Neuronal stem cell (in vitro differentiated cells): ENCODE data around the gene HSD11B1L.

ENCODE experiments used
- DNase-seq: peaks from one replicate; pipeline ENCODE4 v3.0.0-alpha.2; 2013; ENCODE audit warnings: low spot score
- H2AFZ ChIP-seq: one replicate; pipeline ENCODE4 v1.6.1; 2013; ENCODE audit warnings: mild to moderate bottlenecking, low read length, inconsistent platforms
- H2AK5ac ChIP-seq: 2 replicates; pipeline ENCODE4 v1.6.1; 2013; ENCODE audit warnings: low read depth, mild to moderate bottlenecking, inconsistent platforms, low read length, moderate library complexity, mixed read lengths
- H2BK120ac ChIP-seq: 2 replicates; pipeline ENCODE4 v1.6.1; 2013; ENCODE audit warnings: low read depth, mild to moderate bottlenecking, inconsistent platforms, low read length, moderate library complexity, mixed read lengths
- H2BK12ac ChIP-seq: one replicate; pipeline ENCODE4 v1.6.1; 2013; ENCODE audit warnings: low read length, inconsistent platforms
- H2BK15ac ChIP-seq: 2 replicates; pipeline ENCODE4 v1.6.1; 2013; ENCODE audit warnings: mild to moderate bottlenecking, low read length, inconsistent platforms, mixed read lengths
- H2BK5ac ChIP-seq: one replicate; pipeline ENCODE4 v1.6.1; 2013; ENCODE audit warnings: inconsistent platforms, mild to moderate bottlenecking, low read length, moderate library complexity
- H3K14ac ChIP-seq: one replicate; pipeline ENCODE4 v1.6.1; 2013; ENCODE audit warnings: low read length, inconsistent platforms
- H3K18ac ChIP-seq: 2 replicates; pipeline ENCODE4 v1.6.1; 2013; ENCODE audit warnings: low read length, inconsistent platforms
- H3K23ac ChIP-seq: 2 replicates; pipeline ENCODE4 v1.6.1; 2013; ENCODE audit warnings: low read depth, mild to moderate bottlenecking, mixed read lengths, low read length, inconsistent platforms; ENCODE audit not compliant: poor library complexity
- H3K27ac ChIP-seq: replicated peaks from 3 replicates; pipeline ENCODE4 v1.5.1; 2013; ENCODE audit warnings: low read length, inconsistent platforms
- H3K27me3 ChIP-seq, 3 experiments: 2 replicates each; pipeline ENCODE4 v1.6.1; 2013; ENCODE audit warnings: low read length in 3 of 3, mild to moderate bottlenecking in 2 of 3, inconsistent platforms in 1 of 3, low read depth in 1 of 3, mixed read lengths in 1 of 3, moderate library complexity in 1 of 3; ENCODE audit not compliant: control insufficient read depth in 3 of 3, insufficient read depth in 3 of 3
- H3K36me3 ChIP-seq, 2 donors: replicated peaks in 1 of 2; 2 replicates each; pipeline ENCODE4 v1.6.1; 2013; ENCODE audit warnings: low read length in 2 of 2; ENCODE audit not compliant: control insufficient read depth in 2 of 2, insufficient read depth in 2 of 2
- H3K4ac ChIP-seq: 2 replicates; pipeline ENCODE4 v1.6.1; 2013; ENCODE audit warnings: inconsistent platforms, mild to moderate bottlenecking, low read length, moderate library complexity
- H3K4me1 ChIP-seq, 2 donors: 1 replicate in 1 of 2; 2 replicates in 1 of 2; pipeline ENCODE4 v1.6.1; 2013; ENCODE audit warnings: low read length in 2 of 2, low read depth in 1 of 2; ENCODE audit not compliant: control insufficient read depth in 2 of 2, insufficient read depth in 1 of 2
- H3K4me2 ChIP-seq: one replicate; pipeline ENCODE4 v1.6.1; 2013; ENCODE audit warnings: mild to moderate bottlenecking, low read length, inconsistent platforms; ENCODE audit not compliant: insufficient read depth, poor library complexity, severe bottlenecking
- H3K4me3 ChIP-seq, 2 donors: 2 replicates each; pipeline ENCODE4 v1.5.1; 2013; ENCODE audit warnings: low read length in 2 of 2, mild to moderate bottlenecking in 2 of 2, inconsistent platforms in 1 of 2, moderate library complexity in 1 of 2
- H3K79me1 ChIP-seq: one replicate; pipeline ENCODE4 v1.6.1; 2013; ENCODE audit warnings: low read depth, mild to moderate bottlenecking, inconsistent platforms, low read length, moderate library complexity
- H3K9ac ChIP-seq: one replicate; pipeline ENCODE4 v1.6.1; 2013; ENCODE audit warnings: mild to moderate bottlenecking, low read depth, low read length, inconsistent platforms; ENCODE audit not compliant: poor library complexity
- H3K9me3 ChIP-seq, 2 donors: replicated peaks in 1 of 2; 2 replicates each; pipeline versions ENCODE3 to v1.6.1; 2013; ENCODE audit warnings: low read length in 2 of 2, mild to moderate bottlenecking in 2 of 2, inconsistent platforms in 1 of 2, low read depth in 1 of 2, mixed read lengths in 1 of 2, moderate library complexity in 1 of 2; ENCODE audit not compliant: control insufficient read depth in 2 of 2, insufficient read depth in 1 of 2
- H4K8ac ChIP-seq: one replicate; pipeline ENCODE4 v1.6.1; 2013; ENCODE audit warnings: low read depth, mild to moderate bottlenecking, inconsistent platforms, low read length, moderate library complexity
- H4K91ac ChIP-seq: one replicate; pipeline ENCODE4 v1.6.1; 2013; ENCODE audit warnings: low read length, low read depth, mild to moderate bottlenecking, inconsistent platforms; ENCODE audit not compliant: poor library complexity
- WGBS, 2 donors: extraction: QIAGEN DNeasy Blood & Tissue Kit; methylation state at CpG; one replicate each; pipeline ENCODE4 v1.1.7; 2013; ENCODE audit warnings: missing lambda C conversion rate in 2 of 2, mixed read lengths in 1 of 2; ENCODE audit not compliant: insufficient read length in 2 of 2, insufficient replicate concordance in 1 of 2; ENCODE audit errors: extremely low coverage in 2 of 2; 5-methylcytosine and 5-hydroxymethylcytosine counted together

Gene HSD11B1L

DNA sequence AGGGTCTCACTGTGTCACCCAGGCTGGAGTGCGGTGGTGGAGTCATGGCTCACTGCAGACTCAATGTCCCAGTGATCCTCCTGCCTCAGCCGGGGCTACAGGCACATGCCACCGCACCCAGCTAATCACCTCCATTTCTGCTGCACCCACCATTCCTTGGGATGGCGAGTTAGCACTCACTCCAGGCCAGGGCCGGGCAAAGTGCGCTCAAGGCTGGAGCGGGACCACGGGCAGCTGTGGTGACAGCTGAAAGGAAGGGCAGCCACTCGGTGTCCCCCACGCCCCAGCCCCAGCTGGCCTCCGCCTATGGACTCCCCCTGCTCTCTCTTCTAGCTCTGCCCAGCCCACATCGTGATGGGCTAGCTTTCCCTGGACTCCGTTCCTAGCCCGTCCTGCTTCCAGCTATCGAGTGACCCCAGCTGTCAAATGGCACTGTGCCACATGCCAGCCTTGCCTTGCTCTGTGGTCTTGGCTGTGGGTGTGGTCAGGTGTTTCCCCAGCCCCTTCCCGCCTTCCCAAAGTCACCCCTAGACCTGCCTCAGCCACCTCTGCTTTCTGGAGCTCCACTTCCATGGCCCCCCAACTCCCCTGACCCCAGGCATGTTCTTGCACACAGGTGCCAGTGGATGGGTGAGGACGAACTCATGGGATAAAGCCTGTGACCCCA is 4.6 kb upstream of the HSD11B1L start:
- H3K9me3 ChIP-seq = peaks cover 0 to 1% of the 10 kb centered on the region in 2 donors
- H3K27ac ChIP-seq = no peak overlapping the region
- no peak overlapping the region for H3K23ac ChIP-seq
- H2AK5ac ChIP-seq = no peak overlapping the region
- no peaks in the 10 kb centered on the region for H3K27me3 ChIP-seq
- no CpG with 5 or more reads among the region's 17 CpGs for WGBS, 2 donors
- H4K8ac ChIP-seq = peak overlapping the region; percentile 89
- no peak overlapping the region for H3K4me3 ChIP-seq
- peaks cover 14% of the 10 kb centered on the region for H3K79me1 ChIP-seq
- no peak overlapping the region for H2BK120ac ChIP-seq
- no peak overlapping the region for H2BK15ac ChIP-seq
- no peak for DNase-seq
- H3K4ac ChIP-seq = no peak overlapping the region
- peaks cover 8 to 30% of the 10 kb centered on the region in 2 donors for H3K36me3 ChIP-seq
- no peak overlapping the region for H3K18ac ChIP-seq
- no peak overlapping the region for H4K91ac ChIP-seq
- no peak overlapping the region for H2BK5ac ChIP-seq
- no peak overlapping the region for H3K4me2 ChIP-seq
- H3K9ac ChIP-seq = peak overlapping the region; percentile 44
- peaks cover 8 to 10% of the 10 kb centered on the region in 2 donors for H3K4me1 ChIP-seq
- H3K14ac ChIP-seq = no peak overlapping the region
- H2BK12ac ChIP-seq = no peak overlapping the region
- H2AFZ ChIP-seq = no peak overlapping the region

DNA sequence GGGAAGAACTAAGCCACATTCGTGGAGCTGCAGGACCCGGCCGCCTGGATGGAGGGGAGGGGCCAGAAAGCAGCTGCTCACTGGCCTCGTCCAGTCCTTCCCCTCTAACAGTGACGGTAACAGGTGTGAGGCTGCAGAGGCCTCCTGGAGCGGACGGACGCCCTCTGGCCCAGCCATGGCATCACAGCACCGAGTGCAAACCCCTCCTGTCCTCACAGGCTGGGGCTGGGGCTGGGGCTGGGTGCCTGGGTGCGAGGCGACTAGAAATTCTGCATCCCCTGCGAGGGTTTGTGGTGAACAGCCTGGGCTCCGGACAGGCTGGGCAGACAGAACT is 4.1 kb upstream of the HSD11B1L start:
- Histone ChIP-seq H3K36me3 (peaks cover 6 to 25% of the 10 kb centered on the region in 2 donors), H3K23ac (peak overlapping the region; percentile 65), H3K27me3 (no peaks in the 10 kb centered on the region), H3K18ac (no peak overlapping the region), H2BK12ac (no peak overlapping the region), H2BK5ac (peak overlapping the region; percentile 75), H3K9ac (peak overlapping the region; percentile 44), H2BK120ac (no peak overlapping the region), H3K4me3 (no peak overlapping the region), H3K4me2 (no peak overlapping the region), H2BK15ac (no peak overlapping the region), H3K79me1 (peaks cover 17% of the 10 kb centered on the region), H3K9me3 (peaks cover 0 to 1% of the 10 kb centered on the region in 2 donors), H3K27ac (no peak overlapping the region), H2AFZ (no peak overlapping the region), H4K91ac (no peak overlapping the region), H4K8ac (no peak overlapping the region), H3K4me1 (peaks cover 10 to 15% of the 10 kb centered on the region in 2 donors), H2AK5ac (no peak overlapping the region), H3K4ac (no peak overlapping the region), H3K14ac (no peak overlapping the region)
- DNase-seq = no peak
- WGBS, 2 donors = no CpG with 5 or more reads among the region's 13 CpGs

DNA sequence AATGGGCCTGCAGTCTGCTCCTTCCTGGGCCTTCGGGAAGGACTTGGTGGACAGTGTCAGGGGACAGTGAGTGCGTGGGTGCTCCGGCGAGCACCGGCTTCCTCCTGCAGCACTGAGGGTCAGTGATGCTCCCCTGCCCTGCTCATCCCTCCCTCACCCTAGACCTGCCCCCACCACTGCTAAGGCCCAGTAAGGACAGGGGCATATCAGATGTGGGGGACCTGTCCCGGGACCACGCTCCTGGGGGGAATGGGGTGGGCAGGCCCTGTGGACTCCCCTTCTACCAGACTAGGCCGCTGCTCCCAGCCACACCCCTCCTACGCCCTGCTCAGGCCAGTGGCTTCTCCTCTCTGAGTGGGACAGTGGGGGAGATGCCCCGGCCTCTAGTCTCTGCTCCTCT is 3.7 kb upstream of the HSD11B1L start:
- WGBS, 2 donors = no CpG with 5 or more reads among the region's 10 CpGs
- Histone ChIP-seq H4K91ac (no peak overlapping the region), H2BK5ac (peak overlapping the region; percentile 75), H3K79me1 (peaks cover 17% of the 10 kb centered on the region), H3K9ac (no peak overlapping the region), H3K9me3 (peaks cover 0 to 1% of the 10 kb centered on the region in 2 donors), H3K18ac (no peak overlapping the region), H3K4ac (no peak overlapping the region), H3K36me3 (peaks cover 3 to 21% of the 10 kb centered on the region in 2 donors), H3K23ac (peak overlapping the region; percentile 65), H3K14ac (no peak overlapping the region), H3K27me3 (no peaks in the 10 kb centered on the region), H3K4me3 (no peak overlapping the region), H2AK5ac (no peak overlapping the region), H2BK15ac (no peak overlapping the region), H4K8ac (no peak overlapping the region), H2BK120ac (no peak overlapping the region), H3K4me2 (no peak overlapping the region), H2BK12ac (no peak overlapping the region), H3K27ac (no peak overlapping the region), H2AFZ (no peak overlapping the region), H3K4me1 (peaks cover 10 to 19% of the 10 kb centered on the region in 2 donors)
- DNase-seq = no peak

GRCh38 chr19:5677580-5677979 is 3.2 kb upstream of the HSD11B1L start:
- no peak for DNase-seq
- H2BK12ac ChIP-seq = no peak overlapping the region
- H3K27me3 ChIP-seq = no peaks in the 10 kb centered on the region
- H3K4me1 ChIP-seq = peaks cover 10 to 23% of the 10 kb centered on the region in 2 donors
- H2BK5ac ChIP-seq = peak overlapping the region; percentile 75
- peaks cover 3 to 21% of the 10 kb centered on the region in 2 donors for H3K36me3 ChIP-seq
- no peak overlapping the region for H2AK5ac ChIP-seq
- no peak overlapping the region for H2BK120ac ChIP-seq
- no peak overlapping the region for H3K4me3 ChIP-seq
- H3K23ac ChIP-seq = peak overlapping the region; percentile 65
- peaks cover 0 to 1% of the 10 kb centered on the region in 2 donors for H3K9me3 ChIP-seq
- no peak overlapping the region for H3K18ac ChIP-seq
- WGBS, 2 donors = no CpG with 5 or more reads among the region's 9 CpGs
- H4K8ac ChIP-seq = no peak overlapping the region
- no peak overlapping the region for H2AFZ ChIP-seq
- no peak overlapping the region for H2BK15ac ChIP-seq
- H3K14ac ChIP-seq = no peak overlapping the region
- H3K4ac ChIP-seq = no peak overlapping the region
- no peak overlapping the region for H4K91ac ChIP-seq
- H3K27ac ChIP-seq = no peak overlapping the region
- H3K9ac ChIP-seq = peak overlapping the region; percentile 21
- H3K4me2 ChIP-seq = no peak overlapping the region
- H3K79me1 ChIP-seq = peaks cover 17% of the 10 kb centered on the region
